ENCODE measurements around the gene BASP1.
A peak's percentile ranks its signal among the peaks of the same experiment; 100 is the strongest.
"Not testable (repeated sequence)": the region's sequence is repeated elsewhere in the genome, so short reads cannot be mapped to it uniquely, and the experiment has no call there.

The BASP1 gene

GRCh38 chr5:17191574-17191973, 25.9 kb upstream of the BASP1 start:
- not testable (repeated sequence) for DNase-seq (ENCODE audit: low read depth in 2 of 2)

- peak; percentile 45 to 48 for DNase-seq (ENCODE audit: low read depth in 2 of 2)
Measured at GRCh38 chr5:17192191-17192590, 25.2 kb upstream of the BASP1 start.

GRCh38 chr5:17196024-17196423, 21.4 kb upstream of the BASP1 start:
- no peak for DNase-seq (ENCODE audit: low read depth in 2 of 2)

GRCh38 chr5:17196697-17197096, 20.7 kb upstream of the BASP1 start:
- DNase-seq (ENCODE audit: low read depth in 2 of 2): no peak

- DNase-seq (ENCODE audit: low read depth in 2 of 2): no peak
Measured at GRCh38 chr5:17203329-17204132, 13.9 kb upstream of the BASP1 start.

- no peak for DNase-seq (ENCODE audit: low read depth in 2 of 2)
Measured at GRCh38 chr5:17204133-17204489, 13.3 kb upstream of the BASP1 start.

GRCh38 chr5:17206021-17206420, 11.4 kb upstream of the BASP1 start:
- DNase-seq (ENCODE audit: low read depth in 2 of 2): no peak

GRCh38 chr5:17212191-17212590, 5.2 kb upstream of the BASP1 start:
- no peak for DNase-seq (ENCODE audit: low read depth in 2 of 2)

GRCh38 chr5:17212996-17213395, 4.4 kb upstream of the BASP1 start:
- DNase-seq (ENCODE audit: low read depth in 2 of 2): no peak

- DNase-seq (ENCODE audit: low read depth in 2 of 2): no peak
Measured at GRCh38 chr5:17213938-17214337, 3.5 kb upstream of the BASP1 start.

- DNase-seq (ENCODE audit: low read depth in 2 of 2): no peak
Measured at GRCh38 chr5:17214893-17215292, 2.5 kb upstream of the BASP1 start.

- no peak for DNase-seq (ENCODE audit: low read depth in 2 of 2)
Measured at GRCh38 chr5:17215361-17215760, 2.1 kb upstream of the BASP1 start.

GRCh38 chr5:17216176-17216973, 1.1 kb upstream of the BASP1 start:
- peak in 1 of 2 experiments; percentile 36 for DNase-seq (ENCODE audit: low read depth in 2 of 2)

GRCh38 chr5:17216974-17217492, 398 bp upstream of the BASP1 start:
- DNase-seq (ENCODE audit: low read depth in 2 of 2): peak in 1 of 2 experiments; percentile 18

GRCh38 chr5:17218353-17219005, 1.0 kb downstream of the BASP1 start:
- DNase-seq (ENCODE audit: low read depth in 2 of 2): peak in 1 of 2 experiments; percentile 47

GRCh38 chr5:17219006-17219422, 1.6 kb downstream of the BASP1 start:
- no peak for DNase-seq (ENCODE audit: low read depth in 2 of 2)

GRCh38 chr5:17219469-17219868, 2.0 kb downstream of the BASP1 start:
- DNase-seq (ENCODE audit: low read depth in 2 of 2): no peak

- no peak for DNase-seq (ENCODE audit: low read depth in 2 of 2)
Measured at GRCh38 chr5:17219992-17220391, 2.6 kb downstream of the BASP1 start.

- no peak for DNase-seq (ENCODE audit: low read depth in 2 of 2)
Measured at GRCh38 chr5:17220469-17220868, 3.0 kb downstream of the BASP1 start.

- DNase-seq (ENCODE audit: low read depth in 2 of 2): no peak
Measured at GRCh38 chr5:17221843-17222636, 4.6 kb downstream of the BASP1 start.

GRCh38 chr5:17222664-17223063, 5.2 kb downstream of the BASP1 start:
- DNase-seq (ENCODE audit: low read depth in 2 of 2): peak in 1 of 2 experiments; percentile 77
